Measurements from ENCODE around the gene BCL2.

Gene BCL2

GRCh38 chr18:63318889-63319382 lies 633 bp downstream of the BCL2 start:
- H3K9me3 ChIP-seq: no peaks in the 10 kb centered on the region
- H3K27me3 ChIP-seq: peaks cover 42% of the 10 kb centered on the region
- no peak overlapping the region for H3K27ac ChIP-seq
- TF ChIP-seq, protein P1, sequence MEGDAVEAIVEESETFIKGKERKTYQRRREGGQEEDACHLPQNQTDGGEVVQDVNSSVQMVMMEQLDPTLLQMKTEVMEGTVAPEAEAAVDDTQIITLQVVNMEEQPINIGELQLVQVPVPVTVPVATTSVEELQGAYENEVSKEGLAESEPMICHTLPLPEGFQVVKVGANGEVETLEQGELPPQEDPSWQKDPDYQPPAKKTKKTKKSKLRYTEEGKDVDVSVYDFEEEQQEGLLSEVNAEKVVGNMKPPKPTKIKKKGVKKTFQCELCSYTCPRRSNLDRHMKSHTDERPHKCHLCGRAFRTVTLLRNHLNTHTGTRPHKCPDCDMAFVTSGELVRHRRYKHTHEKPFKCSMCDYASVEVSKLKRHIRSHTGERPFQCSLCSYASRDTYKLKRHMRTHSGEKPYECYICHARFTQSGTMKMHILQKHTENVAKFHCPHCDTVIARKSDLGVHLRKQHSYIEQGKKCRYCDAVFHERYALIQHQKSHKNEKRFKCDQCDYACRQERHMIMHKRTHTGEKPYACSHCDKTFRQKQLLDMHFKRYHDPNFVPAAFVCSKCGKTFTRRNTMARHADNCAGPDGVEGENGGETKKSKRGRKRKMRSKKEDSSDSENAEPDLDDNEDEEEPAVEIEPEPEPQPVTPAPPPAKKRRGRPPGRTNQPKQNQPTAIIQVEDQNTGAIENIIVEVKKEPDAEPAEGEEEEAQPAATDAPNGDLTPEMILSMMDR (IDR thresholded peaks at IDR 0.05): no peak
- peaks cover 37 to 39% of the 10 kb centered on the region in 2 experiments for H3K4me1 ChIP-seq (ENCODE audit: control insufficient read depth in 1 of 2, insufficient read depth in 1 of 2, low read depth in 1 of 2, low read length in 1 of 2)
- H3K36me3 ChIP-seq: no peaks in the 10 kb centered on the region
- peak overlapping the region; percentile 67 to 77 for H3K4me3 ChIP-seq (ENCODE audit: low read depth in 1 of 2, low read length in 1 of 2)

GRCh38 chr18:63317982-63318888 lies 1.3 kb downstream of the BCL2 start:
- Histone ChIP-seq H3K4me1 (ENCODE audit: control insufficient read depth in 1 of 2, insufficient read depth in 1 of 2, low read depth in 1 of 2, low read length in 1 of 2) (peaks cover 37 to 39% of the 10 kb centered on the region in 2 experiments), H3K9me3 (no peaks in the 10 kb centered on the region), H3K27ac (no peak overlapping the region)

DNA sequence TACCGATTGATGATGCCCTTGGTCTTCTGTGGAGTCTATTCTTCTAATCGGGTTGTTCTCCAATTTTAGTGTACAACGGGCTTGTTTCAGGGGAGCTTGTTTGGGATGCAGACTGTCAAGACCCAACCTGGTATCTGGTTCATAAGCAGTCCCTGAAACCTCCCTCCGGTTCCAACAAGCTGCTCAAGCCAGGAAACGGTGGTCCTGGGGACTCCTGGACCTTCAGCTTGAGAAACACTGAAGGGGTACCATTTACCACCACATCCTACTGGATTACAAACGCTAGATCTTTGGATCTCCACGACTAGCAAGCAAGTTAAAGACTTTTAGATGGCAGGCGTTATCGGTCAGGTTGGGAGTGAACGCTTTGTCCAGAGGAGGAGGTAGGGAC lies 2.0 kb downstream of the BCL2 start:
- TF ChIP-seq, protein P1 (IDR thresholded peaks at IDR 0.05): no peak
- no peak overlapping the region for H3K27ac ChIP-seq
- no peak overlapping the region for H3K4me3 ChIP-seq (ENCODE audit: low read depth in 1 of 2, low read length in 1 of 2)
- H3K36me3 ChIP-seq: no peaks in the 10 kb centered on the region
- H3K27me3 ChIP-seq: peaks cover 42% of the 10 kb centered on the region
- H3K9me3 ChIP-seq: no peaks in the 10 kb centered on the region
- H3K4me1 ChIP-seq (ENCODE audit: control insufficient read depth in 1 of 2, insufficient read depth in 1 of 2, low read depth in 1 of 2, low read length in 1 of 2): peaks cover 33% of the 10 kb centered on the region in 2 experiments

More at GRCh38 chr18:63317982-63318888, 1.3 kb downstream of the BCL2 start:
- H3K4me3 ChIP-seq (ENCODE audit: low read depth in 1 of 2, low read length in 1 of 2): peak overlapping the region; percentile 67 to 77
- TF ChIP-seq, protein P1 (IDR thresholded peaks at IDR 0.05): peak; percentile 48
- H3K36me3 ChIP-seq: no peaks in the 10 kb centered on the region
- H3K27me3 ChIP-seq: peaks cover 42% of the 10 kb centered on the region

DNA sequence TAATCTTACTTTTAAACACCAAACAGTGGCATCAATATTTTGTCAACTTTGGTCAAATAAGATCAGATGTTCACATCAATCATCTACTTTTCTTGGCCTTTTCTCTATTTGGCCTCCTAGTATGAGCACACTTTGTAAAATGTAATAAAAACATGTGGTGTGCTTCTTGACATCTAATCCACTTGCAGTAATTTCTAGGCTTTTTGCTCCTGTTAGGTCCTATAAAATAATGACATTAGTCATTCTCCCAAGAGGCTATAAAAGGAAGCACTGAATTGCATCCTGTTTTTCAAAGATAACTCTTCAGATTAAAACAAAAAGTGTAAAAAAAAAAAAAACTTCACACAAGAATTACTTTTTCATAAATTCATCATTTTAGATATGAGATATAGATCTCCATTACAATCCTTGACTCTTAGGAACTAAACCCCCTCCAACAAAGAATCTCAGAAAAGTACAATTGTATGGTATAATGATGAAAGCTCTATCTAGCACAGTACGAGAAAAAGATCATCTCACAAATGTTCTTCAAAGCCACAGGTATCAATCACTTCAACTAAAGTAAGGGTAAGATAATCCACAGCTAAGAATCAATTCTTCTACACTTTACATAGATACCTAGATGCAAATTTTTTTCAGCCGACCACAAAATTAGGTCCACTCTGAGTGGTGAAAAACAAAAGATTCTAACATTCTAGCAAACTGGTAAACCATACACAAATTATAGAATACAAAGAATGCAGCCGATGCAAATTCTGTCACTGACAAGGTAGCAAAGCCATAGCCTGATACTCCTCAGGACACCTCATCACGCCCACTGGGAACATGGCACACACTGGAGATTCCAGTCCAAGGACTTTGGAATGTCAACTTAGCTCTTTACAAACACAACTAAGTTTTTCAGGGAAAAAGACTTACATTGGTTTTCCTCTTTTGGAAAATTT lies 2.7 kb downstream of the BCL2 start:
- TF ChIP-seq, protein P1 (IDR thresholded peaks at IDR 0.05): no peak
- Histone ChIP-seq H3K36me3 (no peaks in the 10 kb centered on the region), H3K27me3 (peaks cover 42% of the 10 kb centered on the region), H3K4me1 (ENCODE audit: control insufficient read depth in 1 of 2, insufficient read depth in 1 of 2, low read depth in 1 of 2, low read length in 1 of 2) (peaks cover 26 to 27% of the 10 kb centered on the region in 2 experiments), H3K27ac (no peak overlapping the region), H3K9me3 (no peaks in the 10 kb centered on the region), H3K4me3 (ENCODE audit: low read depth in 1 of 2, low read length in 1 of 2) (no peak overlapping the region)

GRCh38 chr18:63315876-63316275 lies 3.7 kb downstream of the BCL2 start:
- peaks cover 22 to 23% of the 10 kb centered on the region in 2 experiments for H3K4me1 ChIP-seq (ENCODE audit: control insufficient read depth in 1 of 2, insufficient read depth in 1 of 2, low read depth in 1 of 2, low read length in 1 of 2)
- TF ChIP-seq, protein P1 (IDR thresholded peaks at IDR 0.05): no peak
- H3K9me3 ChIP-seq: no peaks in the 10 kb centered on the region
- H3K27me3 ChIP-seq: peaks cover 33% of the 10 kb centered on the region
- H3K36me3 ChIP-seq: no peaks in the 10 kb centered on the region
- H3K27ac ChIP-seq: no peak overlapping the region
- H3K4me3 ChIP-seq (ENCODE audit: low read depth in 1 of 2, low read length in 1 of 2): no peak overlapping the region

Data from neutrophil (primary cell).